RPMI8226 (cell line): ENCODE data around the gene TJP2.

Experiments used
- DNase-seq: peaks from one replicate; pipeline ENCODE4 v3.0.0-alpha.2; 2015

Gene TJP2

GRCh38 chr9:69193685-69194032, 19.6 kb downstream of the TJP2 start:
- no peak for DNase-seq

GRCh38 chr9:69194702-69195418, 20.8 kb downstream of the TJP2 start:
- DNase-seq, result no peak

GRCh38 chr9:69195668-69196067, 21.6 kb downstream of the TJP2 start:
- no peak for DNase-seq

GRCh38 chr9:69197687-69198086, 23.6 kb downstream of the TJP2 start:
- DNase-seq, result no peak

GRCh38 chr9:69198521-69199220, 24.6 kb downstream of the TJP2 start:
- no peak for DNase-seq

GRCh38 chr9:69199769-69200470, 25.8 kb downstream of the TJP2 start:
- DNase-seq, result no peak

- DNase-seq, result no peak
These were observed 28.5 kb downstream of the TJP2 start for GRCh38 chr9:69202556-69202955.

GRCh38 chr9:69204326-69204725, 30.2 kb downstream of the TJP2 start:
- DNase-seq, result no peak

- no peak for DNase-seq
These were observed 30.8 kb downstream of the TJP2 start for GRCh38 chr9:69204849-69205248.

GRCh38 chr9:69206047-69206446, 32.0 kb downstream of the TJP2 start:
- DNase-seq, result no peak

- DNase-seq, result no peak
These were observed 33.4 kb downstream of the TJP2 start for GRCh38 chr9:69207503-69207902.

GRCh38 chr9:69211424-69212036, 37.5 kb downstream of the TJP2 start:
- DNase-seq, result no peak

- DNase-seq, result no peak
These were observed 39.6 kb downstream of the TJP2 start for GRCh38 chr9:69213647-69214046.

GRCh38 chr9:69214939-69215338, 40.9 kb downstream of the TJP2 start:
- no peak for DNase-seq

- no peak for DNase-seq
These were observed 41.9 kb downstream of the TJP2 start for GRCh38 chr9:69215774-69216485.

- DNase-seq, result no peak
These were observed 44.1 kb downstream of the TJP2 start for GRCh38 chr9:69218166-69218565.

GRCh38 chr9:69221036-69221435, 47.0 kb downstream of the TJP2 start:
- DNase-seq, result no peak

GRCh38 chr9:69222970-69223369, 48.9 kb downstream of the TJP2 start:
- no peak for DNase-seq

GRCh38 chr9:69223605-69224004, 49.5 kb downstream of the TJP2 start:
- DNase-seq, result peak; percentile 8

GRCh38 chr9:69229367-69229766, 55.3 kb downstream of the TJP2 start:
- no peak for DNase-seq

GRCh38 chr9:69232135-69232534, 58.1 kb downstream of the TJP2 start:
- DNase-seq, result no peak

- DNase-seq, result no peak
These were observed 60.6 kb downstream of the TJP2 start for GRCh38 chr9:69234683-69235082.

- DNase-seq, result no peak
These were observed 62.1 kb downstream of the TJP2 start for GRCh38 chr9:69236188-69236587.
